ENCODE measurements around the gene NFIC. TPM values are rescaled to one million over a fixed set of nuclear protein-coding genes. Genes with fewer than 3 reads are reported as not detected.
"Not testable (repeated sequence)": the region's sequence is repeated elsewhere in the genome, so short reads cannot be mapped to it uniquely, and the experiment has no call there.

The NFIC gene
- total RNA-seq, 1 donor, result 42.7 TPM

DNA sequence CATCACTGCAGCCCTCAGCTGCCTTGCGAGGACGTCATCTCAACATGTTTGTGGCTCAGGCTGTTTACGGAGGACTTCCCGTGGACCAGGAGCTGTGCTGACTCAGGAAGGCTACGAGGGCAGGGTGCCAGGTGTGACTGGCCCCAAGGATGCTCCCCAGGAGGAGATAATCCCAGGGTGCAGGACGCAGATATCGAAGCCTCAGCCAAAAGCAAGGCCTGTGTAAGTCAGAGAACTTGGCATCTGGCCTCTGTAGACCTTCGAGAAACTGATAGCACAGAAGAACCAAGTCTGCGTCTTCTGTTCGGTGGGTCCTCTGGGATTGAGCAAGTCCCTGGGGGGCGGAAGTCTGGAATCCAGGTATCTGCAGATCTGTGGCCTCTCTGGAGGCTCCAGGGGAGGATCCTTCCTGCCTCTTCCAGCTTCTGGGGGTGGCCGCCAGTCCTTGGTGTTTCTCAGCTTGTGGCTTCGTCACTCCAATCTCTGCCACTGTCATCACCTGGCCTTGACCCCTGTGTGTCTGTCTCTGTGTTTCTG, 136.7 kb downstream of the NFIC start:
- DNase-seq (ENCODE audit: low read depth), result peak; percentile 94
- no peak overlapping the region for H3K4me3 ChIP-seq (ENCODE audit: low read depth, low read length)
- no peak for TF ChIP-seq CTCF (IDR thresholded peaks at IDR 0.05; ENCODE audit: insufficient read depth, low read depth, low read length)

GRCh38 chr19:3504735-3505134, 138.4 kb downstream of the NFIC start:
- DNase-seq (ENCODE audit: low read depth), result peak; percentile 90
- no peak overlapping the region for H3K4me3 ChIP-seq (ENCODE audit: low read depth, low read length)
- no peak for TF ChIP-seq CTCF (IDR thresholded peaks at IDR 0.05; ENCODE audit: insufficient read depth, low read depth, low read length)

DNA sequence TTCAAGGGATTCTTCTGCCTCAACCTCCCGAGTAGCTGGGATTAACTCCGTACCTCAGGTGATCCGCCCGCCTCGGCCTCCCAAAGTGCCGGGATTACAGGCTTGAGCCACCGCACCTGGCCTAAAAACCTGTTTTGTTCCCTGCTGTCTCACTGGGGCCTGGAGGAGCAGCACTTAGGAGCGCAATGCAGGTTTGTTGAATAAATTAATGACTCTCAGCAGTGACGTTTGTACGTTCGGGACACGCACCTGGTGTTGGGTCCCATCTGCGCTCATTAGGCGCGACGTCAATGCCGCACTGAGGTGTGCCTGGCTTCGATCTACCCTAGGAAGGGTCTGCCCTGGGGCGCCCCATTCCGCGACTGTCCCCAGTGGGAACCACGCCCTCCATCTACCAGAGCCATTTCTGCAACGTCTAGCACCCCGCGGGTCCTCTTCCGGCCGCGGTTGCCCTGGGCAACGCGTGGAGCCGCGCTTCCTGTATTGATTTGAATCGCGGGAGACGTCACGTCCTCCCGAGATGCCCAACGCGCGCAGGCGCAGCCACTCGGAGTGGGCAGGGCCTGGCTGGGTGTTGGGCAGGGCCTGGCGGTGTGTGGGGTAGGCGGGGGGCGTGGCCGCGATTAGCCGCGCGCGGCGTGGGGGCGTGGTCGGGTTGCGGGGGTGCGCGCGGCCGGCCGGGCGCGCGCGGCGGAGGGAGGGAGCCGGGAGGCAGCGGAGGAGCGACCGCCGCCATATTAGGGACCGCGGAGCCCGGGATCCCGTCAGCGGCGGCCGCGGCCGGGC, 139.4 kb downstream of the NFIC start, which contains the start of gene FZR1:
TSS of gene FZR1 (plus strand) at position 714 of the 786 bp plus-strand sequence. CDS start 16,679 bp downstream, outside the sequence.
- no peak for TF ChIP-seq CTCF (IDR thresholded peaks at IDR 0.05; ENCODE audit: insufficient read depth, low read depth, low read length)
- peak; percentile 99 for DNase-seq (ENCODE audit: low read depth)
- peak within 1 kb of the TSS; percentile 88 for H3K4me3 ChIP-seq (ENCODE audit: low read depth, low read length)

DNA sequence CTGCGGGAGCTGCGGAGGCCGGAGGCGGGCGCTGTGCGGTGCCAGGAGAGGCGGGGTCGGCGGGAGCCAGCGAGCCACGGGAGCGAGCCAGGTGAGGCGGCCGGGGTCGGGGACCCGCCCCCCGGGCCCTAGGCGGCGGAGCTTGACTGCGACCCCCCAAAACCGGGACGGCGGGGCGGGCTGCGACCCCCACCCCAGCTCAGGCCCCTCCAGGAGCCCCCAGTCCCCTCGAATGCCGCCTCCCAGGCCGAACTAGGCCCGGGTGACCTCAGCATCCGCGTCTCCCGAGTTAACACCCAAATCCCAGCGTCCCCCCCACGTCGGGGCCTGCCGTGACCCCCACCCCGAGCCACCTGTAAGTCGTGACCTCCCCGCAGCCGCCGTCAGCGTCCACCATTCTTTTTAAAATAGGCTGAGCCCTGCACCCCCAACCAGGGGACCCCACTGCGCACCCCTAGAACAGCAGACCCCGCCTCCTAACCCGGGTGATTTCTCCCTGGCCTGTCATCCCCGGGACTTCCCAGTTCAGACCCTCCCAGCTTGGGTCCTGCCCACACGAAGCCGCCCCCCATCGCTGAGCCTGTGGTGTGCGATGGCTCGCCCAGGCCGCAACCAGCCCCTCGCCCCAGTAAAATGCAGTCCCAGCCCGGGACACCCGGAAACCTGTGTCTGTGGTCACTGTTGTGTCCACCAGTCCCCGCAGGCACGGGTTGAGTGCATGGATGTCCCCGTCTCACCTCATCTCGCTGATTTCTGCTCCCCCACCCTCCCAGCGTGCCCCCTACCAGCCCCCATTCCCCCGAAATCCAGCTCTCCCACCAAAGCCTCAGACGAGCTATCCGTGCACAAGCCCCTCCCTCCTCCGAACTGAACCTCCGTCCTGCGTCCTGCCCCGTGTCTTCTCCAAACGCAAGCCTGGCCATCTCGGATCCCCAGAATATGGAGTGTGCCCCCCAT, 140.3 kb downstream of the NFIC start:
- H3K4me3 ChIP-seq (ENCODE audit: low read depth, low read length), result peak overlapping the region; percentile 88
- TF ChIP-seq CTCF (IDR thresholded peaks at IDR 0.05; ENCODE audit: insufficient read depth, low read depth, low read length), result no peak
- no peak for DNase-seq (ENCODE audit: low read depth)

DNA sequence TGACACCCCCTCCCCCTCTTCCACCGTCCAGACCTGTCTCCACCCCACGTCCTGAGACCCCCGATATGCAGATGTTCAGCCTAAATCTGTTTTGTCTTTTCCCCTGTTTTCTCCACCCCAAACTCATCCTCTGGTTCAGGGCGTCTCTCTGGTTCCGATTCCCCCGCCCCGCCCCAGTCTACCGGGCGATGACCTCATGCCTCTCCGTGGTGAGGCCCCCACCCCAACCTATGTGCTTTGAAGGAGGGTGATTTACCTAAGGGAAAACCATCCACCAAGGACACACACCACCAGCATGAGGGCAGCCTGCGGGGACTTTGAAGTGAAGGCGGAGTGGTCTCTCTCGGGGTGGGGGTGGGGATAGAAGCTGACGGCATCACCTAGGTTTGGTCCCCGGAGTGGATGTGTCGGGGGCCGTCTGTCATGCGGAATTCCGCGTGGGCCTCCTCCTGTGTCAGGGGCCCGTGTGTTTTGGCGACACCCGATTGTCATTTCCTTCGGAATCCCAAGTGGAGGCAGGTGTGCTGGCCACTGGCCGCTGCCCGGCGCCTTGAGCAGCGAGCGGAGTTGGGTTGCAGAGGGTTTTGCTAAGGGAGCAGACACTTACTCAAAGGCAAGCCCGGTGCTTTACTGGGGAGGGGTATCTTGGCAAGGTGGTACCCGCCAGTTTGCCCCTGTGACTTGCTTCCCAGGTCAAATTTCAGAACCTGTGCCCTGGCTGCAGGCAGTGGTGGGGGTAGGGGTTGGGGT, 141.2 kb downstream of the NFIC start:
- H3K4me3 ChIP-seq (ENCODE audit: low read depth, low read length), result peak overlapping the region; percentile 88
- no peak for TF ChIP-seq CTCF (IDR thresholded peaks at IDR 0.05; ENCODE audit: insufficient read depth, low read depth, low read length)
- DNase-seq (ENCODE audit: low read depth), result peak; percentile 5

- not testable (repeated sequence) for DNase-seq (ENCODE audit: low read depth)
- peak overlapping the region; percentile 88 for H3K4me3 ChIP-seq (ENCODE audit: low read depth, low read length)
Observed at GRCh38 chr19:3508121-3508661, 141.8 kb downstream of the NFIC start.

Measured in fibroblast of villous mesenchyme (primary cell).